ENCODE measurements around the gene ABCG2.

DNA sequence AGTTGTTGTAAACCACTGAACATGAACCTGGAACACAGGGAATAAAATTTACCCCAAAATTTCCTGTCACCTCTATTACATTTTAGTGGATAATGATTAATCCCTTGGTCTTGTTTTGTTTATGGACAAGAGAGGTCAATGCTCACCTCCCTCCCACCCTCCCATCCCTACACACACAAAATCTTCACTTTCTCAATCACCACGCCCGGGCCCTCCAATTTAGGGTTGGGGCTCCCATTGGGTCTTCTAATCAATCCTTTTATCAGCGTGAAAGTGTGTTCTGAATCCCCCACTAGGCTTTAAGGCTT is 23.1 kb downstream of the ABCG2 start:
- TF ChIP-seq EP300 (IDR thresholded peaks at IDR 0.05) (no peak), POLR2AphosphoS5 (IDR thresholded peaks at IDR 0.05) (no peak)
